Measurements from ENCODE around the gene SLC2A2.

Gene SLC2A2

DNA sequence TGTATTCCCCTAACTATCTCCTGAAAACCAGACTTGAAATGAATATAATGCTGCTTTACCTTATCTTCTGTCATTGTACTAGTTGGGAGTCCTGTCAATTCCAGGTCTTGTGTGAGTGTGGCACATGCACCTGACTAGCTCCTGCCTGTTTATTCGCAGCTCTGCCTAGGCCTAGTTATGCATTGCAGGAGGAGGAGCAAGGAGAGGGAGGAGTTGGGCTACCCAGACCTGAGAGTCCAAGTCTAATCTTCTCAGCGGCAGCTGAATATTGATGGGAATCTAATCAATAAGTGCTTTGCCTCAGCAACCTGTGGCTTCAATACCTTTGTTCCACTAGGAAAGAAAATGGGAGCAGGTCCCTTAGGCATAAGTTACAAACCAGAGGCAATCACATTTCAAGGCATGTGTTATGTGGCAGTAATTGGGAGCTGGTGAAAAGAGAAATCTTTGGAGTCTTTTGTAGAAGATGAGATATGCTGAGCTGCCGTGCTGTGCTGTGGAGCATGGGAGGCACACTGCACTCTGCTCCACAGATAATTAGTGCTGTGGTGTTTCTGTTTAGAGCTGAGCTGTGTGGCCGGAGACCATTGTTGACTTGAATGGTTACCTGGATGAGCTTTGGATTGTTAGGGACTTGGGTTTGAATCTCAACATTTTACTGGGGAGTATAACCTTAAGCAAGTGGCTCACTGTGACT lies at the start of gene SLC2A2:
SLC2A2 (minus strand) TSS at position 124 of the 697 bp plus-strand sequence; CDS start at position 74, 50 bp downstream.
- DNase-seq: no peak

DNA sequence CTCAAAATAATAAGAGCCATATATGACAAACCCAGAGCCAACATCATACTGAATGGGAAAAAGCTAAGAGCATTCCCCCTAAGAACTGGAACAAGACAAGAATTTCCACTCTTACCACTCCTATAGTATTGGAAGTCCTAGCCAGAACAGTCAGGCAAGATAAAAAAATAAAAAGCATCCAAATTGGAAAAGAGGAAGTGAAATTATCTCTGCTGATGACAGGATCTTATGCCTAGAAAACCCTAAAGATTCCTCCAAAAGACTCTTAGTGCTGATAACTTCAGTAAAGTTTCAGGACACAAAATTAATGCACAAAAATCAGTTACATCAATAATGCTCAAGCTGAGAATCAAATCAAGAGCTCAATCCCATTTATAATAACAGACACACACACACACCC lies 45.9 kb upstream of the SLC2A2 start:
- DNase-seq: no peak

DNA sequence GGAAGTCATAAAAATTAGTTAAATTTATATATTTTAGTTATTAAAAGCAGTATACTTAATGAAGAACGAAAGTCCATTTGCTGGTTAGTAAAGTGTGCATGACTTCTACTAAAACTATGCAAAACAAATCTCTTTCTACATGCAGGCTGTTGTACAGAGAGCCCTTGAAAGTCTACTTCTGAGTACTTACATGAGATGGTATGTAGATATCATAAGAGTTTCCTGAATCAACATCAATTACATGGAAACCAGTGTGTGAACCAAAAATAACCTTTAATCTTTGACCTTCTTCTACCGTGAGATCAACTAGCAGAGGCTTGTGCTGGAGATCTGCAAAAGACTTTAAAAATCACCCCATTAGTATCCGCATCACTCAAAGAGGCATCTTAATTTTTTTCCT lies 42.1 kb upstream of the SLC2A2 start:
- DNase-seq: no peak

DNA sequence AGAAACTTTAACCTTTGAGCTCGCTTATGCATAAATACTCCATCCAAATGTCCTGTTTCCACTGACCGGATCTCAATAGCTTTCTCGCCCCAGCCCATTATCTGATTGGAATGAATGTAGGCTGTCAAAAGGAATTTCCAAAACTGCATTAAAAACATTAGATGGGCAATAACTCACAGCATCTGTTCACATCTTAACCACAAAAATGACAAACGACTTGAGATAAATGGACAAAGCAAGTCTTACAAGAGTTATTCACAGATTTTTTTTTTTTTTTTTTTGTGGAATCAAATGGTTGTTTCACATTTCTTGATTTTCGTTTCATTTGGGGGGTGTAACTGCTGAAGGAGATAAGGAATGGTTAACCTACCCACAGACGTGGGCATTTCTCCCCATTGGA lies 39.7 kb upstream of the SLC2A2 start:
- DNase-seq: no peak

DNA sequence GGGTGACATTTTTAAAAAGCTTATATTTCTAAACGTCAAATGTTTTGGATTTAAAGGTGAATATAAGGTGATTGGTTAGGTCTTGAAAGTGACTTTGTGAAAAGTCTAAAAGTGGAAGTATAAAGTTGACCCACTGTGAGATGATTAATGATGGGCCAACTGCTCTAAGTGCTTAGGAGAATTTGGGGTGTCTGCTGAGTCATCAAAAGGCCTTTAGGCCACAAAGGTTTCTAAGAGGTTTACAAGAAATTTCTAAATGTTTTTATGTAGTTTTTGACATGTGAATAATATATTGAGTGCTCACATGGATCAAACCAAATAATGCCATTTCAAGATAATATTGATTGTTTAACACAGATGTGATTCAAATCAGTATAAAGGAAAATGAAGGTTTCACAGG lies 39.2 kb upstream of the SLC2A2 start:
- no peak for DNase-seq

DNA sequence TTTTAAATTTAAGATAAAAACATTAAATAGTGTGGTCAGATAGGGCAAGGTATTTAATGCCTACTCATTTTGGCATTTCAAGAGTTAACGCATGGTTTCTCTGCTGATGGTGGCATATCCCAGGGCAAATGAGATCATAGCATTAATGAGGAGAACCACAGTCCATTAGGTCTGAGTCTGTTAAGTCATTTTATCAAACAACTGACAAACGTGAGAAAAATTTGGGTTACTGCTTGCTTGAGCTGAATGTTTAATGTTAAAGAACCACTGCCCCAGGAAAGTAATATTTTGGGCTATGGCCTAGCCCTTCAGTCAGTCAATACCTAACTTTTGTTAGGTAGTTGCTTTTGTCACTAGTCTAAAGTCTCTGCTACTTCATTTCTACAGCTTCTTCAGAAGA lies 37.9 kb upstream of the SLC2A2 start:
- DNase-seq: no peak

DNA sequence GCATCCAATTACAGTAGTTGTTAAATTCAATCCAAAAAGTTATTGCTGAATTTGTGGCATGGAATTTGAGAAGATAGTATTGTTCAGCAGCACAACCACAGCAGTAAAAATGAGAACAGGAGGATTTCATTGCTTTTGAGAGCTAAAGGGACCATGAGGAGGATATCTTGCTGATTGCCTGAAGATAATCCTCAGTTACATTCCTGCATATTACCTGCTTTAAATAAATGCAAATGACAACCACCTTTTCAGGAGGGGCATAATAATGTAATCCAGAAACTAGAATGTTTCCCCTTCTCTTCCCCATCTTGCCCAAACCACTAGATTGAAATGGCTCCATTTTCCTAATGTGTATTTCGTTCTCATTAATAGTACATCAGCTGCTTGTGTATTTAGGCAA lies 35.2 kb upstream of the SLC2A2 start:
- no peak for DNase-seq

DNA sequence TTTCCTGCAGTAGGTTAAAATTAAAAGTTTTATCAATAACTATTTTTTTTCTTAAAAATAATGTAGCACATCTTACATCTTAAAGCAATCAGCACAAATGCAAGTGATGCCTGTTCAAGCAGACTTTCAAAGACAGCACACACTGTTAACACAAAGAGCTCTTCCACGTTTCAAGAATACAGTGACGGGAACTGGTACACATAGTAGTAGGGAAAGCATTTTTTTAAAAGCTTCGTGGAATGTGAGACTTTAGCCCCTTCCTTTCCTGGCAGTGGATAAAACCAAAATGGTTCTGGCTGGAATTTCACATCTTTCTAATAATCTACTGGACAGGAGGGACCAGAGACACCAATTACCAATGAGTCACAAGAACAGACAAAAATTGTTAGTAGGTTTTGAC lies 33.5 kb upstream of the SLC2A2 start:
- no peak for DNase-seq

DNA sequence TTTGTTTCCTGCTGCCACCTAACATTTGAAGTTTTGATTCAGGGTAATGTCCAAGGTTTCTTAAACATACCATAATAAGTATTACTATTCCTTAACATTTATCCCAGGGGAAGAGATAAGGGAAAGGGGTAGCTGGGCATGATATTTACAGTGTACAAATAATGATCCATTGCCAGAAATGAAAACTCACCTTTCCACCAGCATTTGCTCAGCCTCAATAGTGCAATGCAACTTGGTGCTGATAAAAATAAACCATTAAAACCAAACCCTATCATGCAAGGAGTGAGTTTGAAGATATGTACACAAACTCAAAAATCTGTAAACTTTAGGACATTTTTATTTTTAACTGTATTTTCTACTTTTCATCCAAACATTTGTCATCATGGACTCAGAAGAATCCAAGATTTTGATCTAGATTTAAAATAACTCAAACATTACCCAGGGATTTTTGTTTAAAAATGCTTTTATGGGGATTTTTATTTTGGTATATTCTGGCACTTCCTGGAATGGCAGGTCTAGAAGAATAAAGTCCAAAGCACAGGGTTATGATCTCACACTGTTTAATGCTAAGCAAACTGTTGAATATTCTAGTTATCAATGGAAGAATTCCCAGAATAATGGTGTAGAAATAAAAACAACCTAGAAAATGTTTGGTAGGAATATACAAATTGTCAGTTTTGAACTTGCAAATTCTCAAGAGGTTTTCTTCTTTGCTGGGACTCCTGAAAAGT lies 32.5 kb upstream of the SLC2A2 start:
- no peak for DNase-seq

DNA sequence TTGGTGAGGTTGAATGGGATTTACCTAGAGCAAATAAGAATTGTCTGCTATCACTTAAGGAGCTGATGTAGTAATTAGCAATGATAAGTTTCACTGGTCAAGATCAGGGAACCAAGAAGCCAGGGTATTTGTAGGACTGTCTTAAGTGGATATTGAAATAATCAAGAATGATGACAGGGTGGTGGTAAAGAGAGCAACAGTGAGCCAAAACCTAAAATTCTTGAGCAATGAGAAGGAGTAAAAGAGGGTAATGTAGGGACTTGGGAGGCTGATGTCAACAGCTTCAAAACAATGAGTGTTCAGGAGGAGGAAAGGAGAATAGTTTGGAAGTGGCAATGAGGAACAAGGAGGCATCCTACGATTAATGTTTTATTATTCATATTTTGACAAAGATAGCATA lies 31.5 kb upstream of the SLC2A2 start:
- no peak for DNase-seq

DNA sequence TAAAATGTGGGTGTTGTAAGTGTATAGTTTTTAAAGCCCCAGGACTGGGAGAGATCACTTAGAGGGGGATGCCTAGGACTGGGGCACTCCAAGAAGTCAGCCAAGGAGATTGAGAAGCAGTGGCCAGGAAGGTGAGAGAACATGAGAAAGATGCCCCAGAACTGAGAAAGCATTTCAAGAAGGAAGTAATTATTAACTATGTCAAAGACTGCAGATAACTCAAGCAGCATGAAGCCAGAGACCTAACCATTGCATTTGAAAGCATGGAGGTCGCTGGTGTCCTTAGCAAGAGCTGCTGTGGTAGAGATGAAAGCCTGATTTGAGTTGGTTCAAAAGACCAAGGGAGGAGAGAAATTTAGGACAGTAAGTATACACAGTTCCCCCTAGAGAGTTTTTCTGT lies 30.6 kb upstream of the SLC2A2 start:
- no peak for DNase-seq

DNA sequence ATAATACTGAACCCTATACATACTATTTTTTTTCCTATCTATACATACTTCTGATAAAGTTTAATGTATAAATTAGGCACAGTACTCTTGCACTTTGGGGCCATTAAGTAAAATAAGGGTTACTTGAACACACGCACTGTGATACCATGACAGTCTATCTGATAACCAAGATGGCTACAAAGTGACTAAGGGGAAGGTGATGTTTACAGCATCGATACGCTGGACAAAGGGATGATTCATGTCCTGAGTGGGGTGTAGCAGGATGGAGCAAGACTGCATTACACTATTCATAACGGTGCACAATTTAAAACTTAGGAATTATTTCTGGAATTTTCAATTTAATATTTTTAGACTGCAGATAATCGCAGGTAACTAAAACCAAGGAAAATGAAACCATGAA lies 30.0 kb upstream of the SLC2A2 start:
- DNase-seq: no peak

DNA sequence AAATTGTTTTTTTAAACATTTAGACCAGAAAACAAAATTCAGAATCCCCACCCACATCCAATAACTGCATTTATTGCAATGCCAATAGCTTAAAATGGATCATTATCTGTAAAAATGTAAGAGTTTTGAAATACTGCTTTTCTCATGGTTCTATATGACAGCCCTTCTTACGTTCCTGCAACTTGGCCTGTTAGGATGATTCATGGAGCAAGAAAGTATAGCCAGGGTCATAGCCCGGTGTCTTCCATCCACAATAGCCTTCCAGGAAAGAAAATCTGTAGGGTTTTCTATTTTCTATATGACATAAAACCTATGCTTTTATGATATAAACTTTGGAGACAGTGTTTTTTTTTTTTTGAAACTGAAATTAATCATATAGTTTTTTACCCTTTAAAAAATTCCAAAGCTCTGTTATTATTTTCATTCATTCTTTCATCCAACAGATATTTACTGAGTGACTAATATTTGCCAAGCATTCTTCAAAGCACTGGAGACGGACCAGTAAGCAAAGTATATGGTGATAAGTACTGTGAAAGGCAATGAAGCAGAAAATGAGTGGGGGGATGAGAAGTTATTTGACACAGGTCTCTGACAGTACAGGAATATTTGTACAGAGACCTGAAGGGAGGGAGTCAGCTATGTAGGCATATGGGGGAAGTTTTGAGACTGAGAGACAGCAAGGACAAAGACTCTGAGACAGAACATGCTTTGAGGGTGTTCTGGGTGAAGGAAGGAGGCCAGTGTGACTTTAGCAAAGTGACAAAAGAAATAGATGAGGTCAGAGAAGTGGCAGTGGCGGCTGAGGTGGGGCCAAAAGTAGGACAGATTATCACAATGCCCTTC lies 29.0 kb upstream of the SLC2A2 start:
- no peak for DNase-seq

DNA sequence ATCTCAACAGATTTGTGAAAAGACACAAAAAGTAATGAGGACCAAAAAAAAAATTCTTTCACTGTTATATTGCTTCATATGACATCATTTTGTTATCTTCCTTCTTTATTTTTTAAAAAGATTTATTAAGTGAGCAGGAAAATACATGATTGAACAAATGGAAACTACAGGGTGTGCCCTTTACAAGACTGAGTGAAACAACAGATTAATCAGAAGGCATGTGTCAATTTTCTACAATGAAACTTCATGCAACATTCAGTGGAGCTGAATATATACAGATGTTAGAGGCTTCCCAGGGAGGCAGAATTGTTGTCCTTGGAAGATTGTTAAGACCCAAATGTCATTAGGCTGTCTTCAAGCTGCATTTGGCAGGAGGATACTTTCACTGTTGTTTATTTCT lies 28.4 kb upstream of the SLC2A2 start:
- DNase-seq: no peak

DNA sequence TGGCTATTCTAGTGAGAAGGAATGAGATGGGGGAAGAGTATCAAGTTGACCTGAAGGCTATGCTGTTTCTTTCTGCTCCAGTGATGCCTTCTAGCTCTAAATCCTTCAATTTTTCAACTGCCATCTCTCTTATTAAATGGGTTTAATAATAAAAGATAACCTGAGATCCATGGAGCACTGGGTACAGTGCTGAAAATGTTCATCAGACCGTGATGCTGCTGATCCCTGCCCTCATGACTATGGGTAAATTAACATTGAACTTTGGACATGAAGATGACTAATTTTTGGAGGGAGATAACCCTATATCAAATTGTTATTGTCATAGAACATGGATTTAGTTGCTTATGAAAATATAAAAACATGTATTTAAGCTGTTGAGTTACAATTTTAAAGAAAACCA lies 27.7 kb upstream of the SLC2A2 start:
- no peak for DNase-seq

DNA sequence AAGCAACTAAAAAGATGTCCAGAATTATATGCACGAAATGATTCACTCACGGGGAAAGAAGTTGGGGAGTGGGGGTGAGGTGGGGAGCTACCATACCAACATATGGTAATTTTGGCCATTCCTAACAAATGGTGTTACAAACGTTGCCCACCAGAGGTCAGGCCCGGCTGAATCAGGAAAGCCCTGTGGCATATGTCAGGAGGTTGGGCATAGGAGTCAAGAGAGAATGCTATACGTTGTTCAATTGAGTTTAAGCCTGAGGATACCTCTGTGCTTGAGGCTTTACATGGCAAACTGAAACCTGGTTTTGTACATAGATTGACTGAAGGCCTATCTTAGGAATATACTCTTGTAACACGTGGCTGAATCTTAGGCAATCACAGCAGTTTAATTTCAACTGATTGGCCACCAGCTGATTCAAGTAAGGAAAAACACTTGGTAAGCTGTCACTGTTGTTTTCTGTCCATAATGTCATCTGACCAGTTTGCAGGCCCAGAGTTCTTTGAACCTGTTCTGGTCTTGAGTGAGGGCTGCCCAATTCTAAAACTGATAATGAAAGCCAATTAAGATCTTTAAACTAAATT lies 23.4 kb upstream of the SLC2A2 start:
- peak; percentile 38 for DNase-seq

DNA sequence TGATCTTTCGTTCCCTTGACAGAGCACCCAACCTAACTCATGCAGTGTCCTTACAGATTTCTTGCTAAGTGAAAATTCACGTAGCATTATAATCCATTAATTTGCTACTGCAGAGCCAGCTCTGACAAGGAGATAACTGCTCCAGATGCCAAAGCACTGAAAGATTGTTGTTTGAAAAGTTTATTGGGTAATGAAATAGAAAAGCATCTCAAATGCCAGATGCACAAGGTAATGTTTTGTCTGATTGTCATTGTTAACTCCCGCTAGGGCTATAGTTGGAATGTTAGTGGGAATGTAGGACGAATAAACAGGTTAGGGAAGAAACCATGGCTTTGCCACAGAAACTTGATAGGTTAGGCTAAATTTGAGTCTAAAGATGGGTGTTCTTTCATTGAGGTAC lies 20.2 kb upstream of the SLC2A2 start:
- no peak for DNase-seq

DNA sequence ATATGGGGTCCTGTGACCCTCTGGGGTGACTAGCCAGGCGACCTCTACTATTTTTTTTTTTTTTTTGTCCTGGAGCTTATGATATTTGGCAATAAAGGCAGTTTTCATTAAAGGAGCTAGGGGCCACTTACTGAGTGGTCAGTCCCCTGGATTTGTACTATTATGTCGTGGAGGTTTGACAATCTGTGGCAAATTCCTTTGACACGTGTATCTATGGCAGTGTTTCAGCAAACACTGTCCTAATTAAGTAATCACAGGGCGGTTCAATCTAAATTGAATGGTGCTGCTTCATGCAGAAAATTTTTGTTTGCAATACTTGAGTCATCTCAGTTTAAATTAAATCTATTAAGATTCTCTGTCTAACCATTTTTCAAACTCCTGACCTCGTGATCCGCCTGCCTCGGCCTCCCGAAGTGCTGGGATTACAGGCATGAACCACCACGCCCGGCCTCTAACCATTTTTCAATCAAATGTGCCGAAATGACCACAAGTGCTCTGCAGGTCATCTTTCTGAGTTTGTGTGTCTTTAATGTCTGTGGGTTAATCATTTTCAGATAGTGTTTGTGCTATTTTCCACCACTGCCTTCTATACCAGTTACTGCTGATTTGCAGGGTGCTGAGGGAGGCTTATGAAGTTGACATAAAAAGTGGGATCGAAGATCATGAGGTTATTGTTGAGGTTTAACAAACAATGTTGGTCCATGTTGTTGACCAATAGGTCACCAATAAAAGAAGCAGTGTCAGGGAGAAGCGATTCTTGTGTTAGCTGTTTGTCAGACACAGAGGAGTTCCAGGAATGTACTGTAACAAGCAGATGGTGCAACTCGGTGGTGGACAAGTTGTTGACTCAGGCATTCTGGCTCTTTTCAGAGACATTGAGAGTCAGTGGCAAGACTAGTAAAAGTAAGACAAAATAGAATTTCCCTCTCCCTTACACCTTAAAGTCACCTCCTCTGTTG lies 18.6 kb upstream of the SLC2A2 start:
- no peak for DNase-seq

DNA sequence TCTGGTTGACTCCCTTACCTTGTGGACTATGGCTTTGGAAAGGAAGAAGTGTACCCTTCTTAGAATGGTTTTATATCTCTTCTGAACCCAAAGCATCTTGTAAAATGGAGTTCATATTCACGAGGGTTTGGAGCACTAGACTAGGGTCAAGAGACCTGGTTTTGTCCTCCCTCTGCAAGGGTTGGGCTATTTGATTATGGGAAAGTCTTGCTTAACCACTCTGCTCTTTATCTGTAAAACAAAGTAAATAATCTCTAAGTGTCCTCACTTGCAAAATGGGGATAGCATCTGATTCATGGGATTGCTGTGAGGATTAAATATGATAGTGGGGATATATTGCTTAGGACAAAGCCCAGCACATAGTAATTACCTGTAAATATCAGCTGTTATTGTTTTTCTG lies 17.9 kb upstream of the SLC2A2 start:
- no peak for DNase-seq

DNA sequence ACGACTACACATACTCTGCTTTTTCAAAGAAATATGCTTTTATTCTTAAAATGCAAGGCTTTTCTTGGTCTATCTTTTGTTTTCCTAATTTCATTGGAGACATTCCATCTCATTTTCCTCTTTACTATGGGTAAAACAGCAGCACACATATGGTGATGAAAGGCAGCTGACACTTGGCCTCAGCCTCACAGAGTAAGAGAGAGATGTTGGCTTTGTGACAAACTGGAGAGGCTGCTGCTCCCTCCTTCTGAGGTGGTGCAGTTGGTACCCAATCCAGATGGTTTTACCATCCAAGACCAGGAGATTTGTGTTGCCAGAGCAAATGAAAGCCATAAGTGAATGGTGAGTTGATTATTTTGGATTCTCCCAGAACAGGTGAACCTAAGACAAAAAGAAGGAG lies 13.2 kb upstream of the SLC2A2 start:
- no peak for DNase-seq

DNA sequence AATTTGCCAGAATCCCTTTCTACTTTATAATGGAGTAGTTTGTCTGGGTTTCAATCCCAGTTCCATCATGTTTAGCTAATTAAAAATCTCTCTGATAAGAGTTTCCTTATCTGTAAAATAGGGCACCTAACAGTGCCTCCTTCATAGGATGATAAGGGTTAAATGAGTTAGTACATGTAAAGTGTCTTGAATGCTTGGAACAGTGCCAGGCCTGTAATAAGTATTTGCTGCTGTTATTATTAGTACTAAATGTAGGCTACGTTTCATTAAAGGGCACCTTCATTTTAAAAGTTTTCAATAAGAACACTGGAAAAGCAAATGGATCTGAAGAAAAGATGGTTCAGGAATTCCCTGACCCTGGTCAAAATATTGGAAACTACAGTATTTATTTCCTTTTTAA lies 11.8 kb upstream of the SLC2A2 start:
- no peak for DNase-seq

DNA sequence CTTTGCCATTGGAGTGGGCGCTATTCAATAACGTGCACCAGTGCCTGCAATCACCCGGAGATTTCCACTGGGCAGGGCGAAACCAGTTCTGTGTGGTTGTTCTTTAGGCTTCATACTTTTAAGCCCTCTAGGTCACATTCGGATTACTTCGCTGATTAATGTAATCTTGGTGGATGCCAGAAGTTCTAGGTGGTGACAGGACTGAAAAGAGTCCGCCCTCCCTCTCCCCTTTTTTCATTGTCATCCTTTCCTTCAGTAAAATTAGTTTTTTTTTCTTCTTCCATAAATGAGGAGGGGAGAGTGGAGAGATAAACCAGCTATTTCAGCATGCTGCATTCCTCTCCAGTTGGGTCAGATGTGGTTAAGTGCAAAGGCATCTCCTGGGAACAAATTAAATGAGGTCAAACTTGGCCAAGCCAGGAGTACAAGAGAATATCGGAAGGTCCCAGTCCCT lies 2.3 kb upstream of the SLC2A2 start:
- no peak for DNase-seq

Data from NCI-H146 (cell line).